Neutrophil (primary cell): ENCODE measurements around the gene TMEM69.

Source experiments
- H3K27ac ChIP-seq: fragments of 200-600 bp; sonication (generic); 2 replicates; pipeline ENCODE4 v1.5.1; 2016; ENCODE audit warnings: mild to moderate bottlenecking, moderate library complexity
- H3K27me3 ChIP-seq: fragments of 200-600 bp; sonication (generic); 2 replicates; pipeline ENCODE4 v1.6.0; 2016; ENCODE audit warnings: mild to moderate bottlenecking
- H3K36me3 ChIP-seq: fragments of 200-600 bp; sonication (generic); 2 replicates; pipeline ENCODE4 v1.5.1; 2017
- H3K4me1 ChIP-seq, 2 experiments: fragments of 200-600 bp in 1 of 2; sonication (generic) in 1 of 2; 1 replicate in 1 of 2; 2 replicates in 1 of 2; pipeline versions ENCODE4 v1.5.1 to v1.6.1; 2013 to 2016; ENCODE audit warnings: low read depth in 1 of 2, low read length in 1 of 2, mild to moderate bottlenecking in 1 of 2, moderate library complexity in 1 of 2; ENCODE audit not compliant: control insufficient read depth in 1 of 2, insufficient read depth in 1 of 2
- H3K4me3 ChIP-seq, 2 experiments: fragments of 200-600 bp in 1 of 2; sonication (generic) in 1 of 2; 1 replicate in 1 of 2; 2 replicates in 1 of 2; pipeline ENCODE4 v1.5.1; 2013 to 2016; ENCODE audit warnings: low read depth in 1 of 2, low read length in 1 of 2, mild to moderate bottlenecking in 1 of 2, moderate library complexity in 1 of 2
- H3K9me3 ChIP-seq: fragments of 200-600 bp; sonication (generic); 2 replicates; pipeline ENCODE4 v1.5.1; 2016
- TF ChIP-seq, protein P1 (sequence below): fragments of 200-600 bp; sonication (generic); IDR thresholded peaks from 2 replicates; pipeline ENCODE4 v1.5.1; 2016; ENCODE audit warnings: antibody characterized with exemption

The TMEM69 gene

GRCh38 chr1:45660336-45660735 is 27.6 kb upstream of the TMEM69 start:
- no peaks in the 10 kb centered on the region for H3K27me3 ChIP-seq
- H3K4me1 ChIP-seq: no peaks in the 10 kb centered on the region
- peaks cover 54% of the 10 kb centered on the region for H3K36me3 ChIP-seq
- H3K4me3 ChIP-seq: no peak overlapping the region
- TF ChIP-seq, protein P1, sequence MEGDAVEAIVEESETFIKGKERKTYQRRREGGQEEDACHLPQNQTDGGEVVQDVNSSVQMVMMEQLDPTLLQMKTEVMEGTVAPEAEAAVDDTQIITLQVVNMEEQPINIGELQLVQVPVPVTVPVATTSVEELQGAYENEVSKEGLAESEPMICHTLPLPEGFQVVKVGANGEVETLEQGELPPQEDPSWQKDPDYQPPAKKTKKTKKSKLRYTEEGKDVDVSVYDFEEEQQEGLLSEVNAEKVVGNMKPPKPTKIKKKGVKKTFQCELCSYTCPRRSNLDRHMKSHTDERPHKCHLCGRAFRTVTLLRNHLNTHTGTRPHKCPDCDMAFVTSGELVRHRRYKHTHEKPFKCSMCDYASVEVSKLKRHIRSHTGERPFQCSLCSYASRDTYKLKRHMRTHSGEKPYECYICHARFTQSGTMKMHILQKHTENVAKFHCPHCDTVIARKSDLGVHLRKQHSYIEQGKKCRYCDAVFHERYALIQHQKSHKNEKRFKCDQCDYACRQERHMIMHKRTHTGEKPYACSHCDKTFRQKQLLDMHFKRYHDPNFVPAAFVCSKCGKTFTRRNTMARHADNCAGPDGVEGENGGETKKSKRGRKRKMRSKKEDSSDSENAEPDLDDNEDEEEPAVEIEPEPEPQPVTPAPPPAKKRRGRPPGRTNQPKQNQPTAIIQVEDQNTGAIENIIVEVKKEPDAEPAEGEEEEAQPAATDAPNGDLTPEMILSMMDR: no peak
- H3K27ac ChIP-seq: no peak overlapping the region
- H3K9me3 ChIP-seq: no peaks in the 10 kb centered on the region

DNA sequence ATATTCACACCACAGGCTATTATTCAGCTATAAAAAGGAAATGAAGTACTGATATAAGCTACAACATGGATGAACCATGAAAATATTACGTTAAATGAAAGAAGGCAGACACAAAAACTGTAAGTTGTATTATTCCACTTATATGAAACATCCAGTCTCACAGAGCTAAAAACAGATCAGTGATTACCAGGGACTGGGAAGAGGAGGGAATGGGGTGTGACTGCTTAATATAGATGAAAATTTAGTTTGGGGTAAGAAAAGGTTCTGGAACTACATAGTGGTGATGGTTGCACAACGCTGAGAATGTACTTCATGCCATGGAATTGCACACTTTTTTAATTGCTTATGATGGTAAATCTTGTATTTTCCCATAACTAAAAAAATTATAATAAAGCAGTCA is 21.1 kb upstream of the TMEM69 start:
- Histone ChIP-seq H3K4me1 (no peaks in the 10 kb centered on the region), H3K9me3 (no peaks in the 10 kb centered on the region), H3K36me3 (no peaks in the 10 kb centered on the region), H3K4me3 (no peak overlapping the region), H3K27ac (no peak overlapping the region), H3K27me3 (no peaks in the 10 kb centered on the region)
- TF ChIP-seq, protein P1: no peak

DNA sequence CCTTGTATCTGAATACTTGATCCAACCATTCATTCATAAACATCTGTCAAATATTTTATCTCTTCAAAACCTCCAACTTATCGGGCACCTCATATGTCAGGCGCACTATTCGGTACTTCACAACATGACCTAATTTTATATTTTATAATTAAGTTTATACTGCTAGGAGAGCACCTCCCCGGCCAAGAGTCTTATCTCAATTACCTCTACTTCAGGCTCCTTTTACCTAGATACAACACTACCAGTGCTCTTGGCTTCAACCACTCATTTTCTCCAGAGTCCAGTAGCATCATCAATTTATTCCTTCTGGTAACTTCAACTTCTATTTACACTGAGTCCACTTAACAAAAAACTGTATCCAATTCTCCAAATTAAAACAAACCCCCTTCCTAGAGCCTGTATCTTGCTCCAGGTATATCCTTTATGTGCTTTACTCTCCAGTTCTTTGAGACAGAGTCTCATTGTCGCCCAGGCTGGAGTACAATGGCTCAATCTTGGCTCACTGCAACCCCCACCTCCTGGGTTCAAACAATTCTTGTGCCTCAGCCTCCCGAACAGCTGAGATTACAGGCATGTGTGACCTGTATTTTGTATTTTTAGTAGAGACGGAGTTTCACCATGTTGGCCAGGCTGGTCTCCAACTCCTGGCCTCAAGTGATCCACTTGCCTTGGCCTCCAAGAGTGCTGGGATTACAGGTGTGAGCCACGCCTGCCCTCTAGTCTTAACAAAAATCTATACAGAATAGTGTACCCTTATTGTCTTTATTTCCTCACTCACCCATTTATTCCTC is 20.5 kb upstream of the TMEM69 start:
- H3K9me3 ChIP-seq: no peaks in the 10 kb centered on the region
- H3K27me3 ChIP-seq: no peaks in the 10 kb centered on the region
- no peaks in the 10 kb centered on the region for H3K4me1 ChIP-seq
- H3K36me3 ChIP-seq: no peaks in the 10 kb centered on the region
- TF ChIP-seq, protein P1: no peak
- no peak overlapping the region for H3K27ac ChIP-seq
- no peak overlapping the region for H3K4me3 ChIP-seq

DNA sequence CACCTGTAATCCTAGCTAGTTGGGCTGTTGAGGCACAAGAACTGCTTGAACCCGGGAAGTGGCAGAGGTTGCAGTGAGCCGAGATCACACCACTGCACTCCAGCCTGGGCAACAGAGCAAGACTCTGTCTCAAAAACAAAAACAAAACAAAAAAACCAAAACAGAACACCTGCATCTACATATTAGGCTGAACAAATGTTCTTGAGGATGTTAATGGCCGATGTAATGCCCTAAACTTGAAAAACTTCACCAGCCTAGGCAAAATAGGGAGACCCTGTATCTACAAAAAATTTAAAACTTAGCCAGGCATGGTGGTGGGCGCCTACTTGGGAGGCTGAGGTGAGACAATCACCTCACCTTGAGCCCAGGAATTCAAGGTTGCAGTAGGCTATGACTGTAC is 19.5 kb upstream of the TMEM69 start:
- Histone ChIP-seq H3K4me1 (no peaks in the 10 kb centered on the region), H3K36me3 (no peaks in the 10 kb centered on the region), H3K4me3 (no peak overlapping the region), H3K9me3 (no peaks in the 10 kb centered on the region), H3K27ac (no peak overlapping the region), H3K27me3 (no peaks in the 10 kb centered on the region)
- TF ChIP-seq, protein P1: no peak

- Histone ChIP-seq H3K27me3 (no peaks in the 10 kb centered on the region), H3K36me3 (peaks cover 1% of the 10 kb centered on the region), H3K27ac (peak overlapping the region; percentile 19), H3K4me1 (no peaks in the 10 kb centered on the region), H3K9me3 (no peaks in the 10 kb centered on the region), H3K4me3 (no peak overlapping the region)
- TF ChIP-seq, protein P1: no peak
Measured at GRCh38 chr1:45669379-45669778, 18.6 kb upstream of the TMEM69 start.
